Globus pallidus (tissue), 1 donor: ENCODE results near the gene NRP1.

ENCODE experiments used
- DNase-seq: peaks from one replicate; pipeline ENCODE4 v3.0.0-alpha.2; 2015; ENCODE audit warnings: low spot score

The NRP1 gene

DNA sequence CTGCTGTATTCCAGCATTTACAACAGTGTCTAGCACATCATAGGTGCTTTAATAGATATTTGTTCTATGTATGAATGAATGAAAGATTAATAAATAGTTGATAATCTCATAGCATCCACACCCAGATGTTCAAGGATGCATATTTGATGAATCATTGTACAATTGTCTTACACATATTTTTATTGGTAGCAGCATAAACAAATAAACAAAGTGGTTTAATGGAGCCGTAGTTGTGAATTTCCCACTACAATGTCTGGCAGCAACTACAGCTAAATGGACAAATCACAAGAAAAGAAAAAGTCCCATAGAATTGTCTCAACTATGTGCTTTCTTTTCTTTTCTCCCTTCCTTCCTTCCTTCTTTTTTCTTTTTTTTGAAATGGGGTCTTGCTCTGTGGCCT, 150.8 kb downstream of the NRP1 start:
- no peak for DNase-seq

DNA sequence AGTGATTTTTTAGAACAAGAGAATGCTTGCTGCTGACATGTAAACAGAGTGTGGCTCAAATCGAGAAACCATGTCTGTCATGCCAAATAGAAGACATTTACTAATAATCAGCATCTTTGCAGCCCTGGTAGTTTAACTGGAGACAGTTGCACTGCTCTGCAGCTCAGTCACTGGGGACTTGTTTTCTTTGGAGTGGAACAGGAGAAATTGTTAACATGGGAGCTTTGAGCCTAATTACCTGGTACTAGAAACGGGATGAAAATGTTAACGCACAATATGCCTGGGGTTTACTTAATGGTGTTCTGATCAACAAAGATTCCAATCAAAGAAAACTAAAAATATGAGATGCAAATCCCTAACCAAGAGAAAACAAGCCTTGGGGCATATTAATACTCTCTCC, 153.5 kb downstream of the NRP1 start:
- no peak for DNase-seq

DNA sequence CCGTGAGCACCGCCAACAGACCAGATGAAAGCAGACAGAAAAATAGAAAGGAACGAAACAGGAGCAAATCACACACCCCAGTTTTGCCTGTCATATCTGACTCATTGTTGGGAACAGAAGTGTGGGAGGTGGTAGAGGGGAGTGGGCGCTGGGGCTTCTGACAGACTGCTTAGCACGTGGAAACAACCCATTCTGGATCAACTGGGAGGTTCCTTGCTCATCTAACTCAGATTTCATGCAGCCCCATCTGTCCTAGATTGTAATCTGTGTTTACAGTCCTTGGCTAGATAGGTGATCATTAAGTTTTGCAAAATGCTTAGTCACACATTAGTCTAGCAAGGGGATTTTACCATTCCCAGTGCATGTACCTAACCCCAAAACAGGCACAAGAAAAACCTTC, 154.1 kb downstream of the NRP1 start:
- DNase-seq = no peak

DNA sequence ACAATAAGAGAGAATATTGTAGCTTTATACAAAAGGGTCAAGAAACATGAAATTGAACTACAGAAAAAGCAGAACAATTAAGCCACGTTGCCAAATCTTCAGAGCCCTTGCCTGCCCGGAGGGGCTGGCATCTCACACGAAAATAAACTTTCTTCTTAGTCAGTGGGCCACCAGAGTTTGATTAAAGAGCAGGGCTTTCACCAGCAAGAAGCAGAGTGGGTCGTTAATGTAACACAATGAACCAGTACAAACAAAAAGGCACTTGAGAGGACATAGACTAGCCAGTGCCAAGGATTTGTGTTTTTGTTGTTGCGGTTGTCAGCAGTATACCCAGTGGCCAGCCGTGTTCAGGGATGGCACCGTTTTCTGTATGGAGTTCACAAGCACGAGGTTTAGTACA, 155.4 kb downstream of the NRP1 start:
- no peak for DNase-seq

DNA sequence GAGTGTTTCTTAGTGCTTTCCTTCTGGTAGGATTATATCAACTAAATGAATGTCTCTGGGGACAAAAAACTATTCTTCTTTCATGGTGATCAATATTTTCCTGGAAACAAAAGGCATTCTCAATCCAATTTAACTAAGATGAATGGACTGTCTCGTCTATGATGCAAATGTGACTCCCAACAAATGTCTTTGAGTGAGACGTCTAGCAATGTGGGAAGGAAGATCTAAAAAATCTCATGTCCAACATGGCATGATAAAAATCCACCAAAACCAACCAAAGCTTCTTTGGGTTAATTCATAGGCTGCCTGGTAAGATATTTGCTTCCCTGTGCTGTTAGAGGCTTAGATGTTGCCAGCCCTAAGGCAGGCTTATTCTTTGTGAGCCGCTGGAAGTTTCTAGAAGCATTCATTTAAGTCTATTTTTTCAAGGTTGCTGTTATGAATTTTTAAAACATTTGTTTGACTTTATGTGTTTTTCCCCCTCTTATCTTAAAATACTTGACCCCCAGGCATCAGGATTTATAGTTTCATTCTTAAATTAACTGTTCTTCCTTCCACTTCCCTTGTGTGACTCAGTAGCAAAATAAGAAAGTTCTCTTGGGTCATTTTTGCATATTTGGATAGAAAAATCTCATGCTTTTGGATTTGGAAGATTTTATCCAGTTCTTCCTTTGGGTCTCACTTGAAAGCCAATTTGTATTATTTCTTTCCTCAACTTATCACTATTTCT, 156.3 kb downstream of the NRP1 start:
- no peak for DNase-seq

DNA sequence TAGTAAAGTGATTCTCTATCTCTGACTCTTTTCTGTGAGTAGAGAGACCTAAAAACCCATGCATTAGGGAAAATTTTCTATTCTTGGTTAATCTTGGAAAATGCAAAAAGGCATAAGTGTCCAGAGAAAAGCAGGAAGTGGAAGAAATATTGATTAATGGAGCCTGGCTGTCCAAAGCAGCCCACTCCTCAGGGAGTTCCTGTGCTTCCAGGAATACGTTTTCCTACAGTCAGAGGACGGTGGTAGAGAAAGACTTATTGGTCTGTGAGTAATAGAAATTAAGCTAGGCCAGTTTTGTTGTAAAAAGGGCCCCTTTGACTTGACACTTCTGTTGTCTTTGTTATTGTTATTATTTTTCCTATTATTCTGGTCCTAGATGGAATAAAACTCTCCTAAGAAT, 157.8 kb downstream of the NRP1 start:
- DNase-seq = no peak

DNA sequence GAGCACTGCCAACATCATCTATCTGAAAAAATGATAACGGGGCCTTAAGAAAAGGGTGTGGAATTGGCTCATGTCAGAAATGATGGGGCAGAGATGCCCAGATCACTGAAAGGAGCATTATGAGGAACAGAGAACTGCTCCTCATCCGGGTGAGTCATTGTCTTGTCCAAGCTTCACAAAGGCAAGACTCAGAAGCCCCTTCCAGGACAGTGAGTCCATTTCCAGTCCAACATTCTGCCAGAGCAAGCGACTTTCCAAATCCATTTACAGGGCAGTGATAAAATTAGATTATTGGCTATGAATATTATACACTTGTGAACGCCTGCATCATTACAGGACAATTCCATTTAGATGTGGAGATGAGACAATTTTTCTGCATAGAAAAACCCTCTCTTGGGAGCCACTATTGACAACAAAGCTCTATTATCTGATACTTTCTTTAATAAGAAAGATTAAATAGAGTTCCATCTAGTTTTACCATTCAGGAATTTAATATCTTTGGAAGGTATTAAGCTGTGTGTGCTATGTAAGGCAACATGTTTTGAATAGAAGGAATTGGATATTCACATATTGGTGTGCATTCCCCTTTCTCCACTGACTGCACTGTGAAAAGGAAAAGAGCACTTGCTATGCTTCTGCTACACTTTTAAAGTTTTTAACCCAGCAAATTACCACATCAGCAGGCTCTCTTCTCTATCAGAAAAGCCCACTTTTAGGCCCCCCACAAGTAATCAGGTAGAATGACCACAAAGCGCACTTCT, 159.6 kb downstream of the NRP1 start:
- DNase-seq = no peak

DNA sequence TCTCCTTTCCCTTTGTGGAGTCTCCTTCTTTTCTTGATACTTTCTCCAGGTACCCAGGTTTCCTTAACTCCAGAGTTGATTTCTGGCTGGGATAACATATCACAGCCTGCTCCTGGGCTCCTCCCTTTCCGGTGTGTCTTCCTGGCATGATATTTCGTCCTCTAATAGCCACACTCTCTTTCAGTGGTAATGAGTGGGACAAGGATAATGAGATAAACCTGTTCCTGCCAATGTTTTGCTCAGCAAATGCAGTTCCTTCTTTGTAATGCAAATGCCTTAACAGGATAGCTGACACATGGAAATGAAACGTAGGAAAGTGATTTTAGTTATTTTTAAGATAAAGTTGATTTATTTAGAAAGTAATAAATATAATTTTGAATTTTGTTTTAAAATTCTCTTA, 168.6 kb downstream of the NRP1 start:
- no peak for DNase-seq

DNA sequence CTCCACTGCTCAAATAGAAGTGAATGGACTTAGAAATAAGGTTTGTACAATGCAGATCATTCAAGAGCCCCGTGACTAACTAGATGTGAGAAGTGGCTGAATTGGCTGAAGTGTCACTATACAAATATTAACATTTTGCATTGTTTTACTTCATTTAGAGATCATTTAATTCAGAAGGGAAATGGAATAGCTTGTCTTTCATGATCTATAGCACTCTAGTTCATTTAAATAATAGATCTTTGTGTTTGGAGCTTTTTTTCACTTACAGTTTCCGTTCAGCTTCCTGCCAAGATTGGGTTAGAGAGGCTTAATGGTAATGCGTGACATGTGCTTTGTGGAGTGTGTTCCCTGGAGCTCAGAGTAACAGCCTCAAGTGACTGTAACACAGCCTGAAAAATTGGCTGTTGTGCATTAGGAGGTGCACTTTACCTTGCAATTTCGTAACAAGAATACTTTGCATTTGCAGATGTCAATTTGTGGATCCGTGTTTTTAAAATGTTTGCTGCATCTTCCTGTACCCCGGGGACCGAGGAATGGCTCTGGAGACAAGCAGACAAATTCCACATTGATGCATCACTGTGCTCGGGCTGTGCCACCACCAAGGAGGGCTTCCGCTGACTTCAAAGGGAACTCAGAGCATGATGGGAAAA, 170.3 kb downstream of the NRP1 start:
- no peak for DNase-seq

DNA sequence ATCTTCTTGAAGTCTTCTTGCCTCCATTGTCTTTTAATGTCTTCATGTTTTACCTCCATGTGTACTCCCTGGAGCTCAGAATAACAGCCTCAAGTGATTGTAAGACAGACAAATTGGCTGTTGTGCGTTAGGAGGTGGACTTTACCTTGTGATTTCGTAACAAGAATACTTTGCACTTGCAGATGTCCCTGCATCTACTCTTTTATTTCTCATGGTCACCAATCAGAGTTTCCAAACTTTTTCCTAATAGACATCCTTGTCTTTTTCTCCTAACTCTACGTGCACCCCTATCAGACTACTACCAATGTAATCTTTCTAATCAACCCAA, 172.3 kb downstream of the NRP1 start:
- DNase-seq = no peak

DNA sequence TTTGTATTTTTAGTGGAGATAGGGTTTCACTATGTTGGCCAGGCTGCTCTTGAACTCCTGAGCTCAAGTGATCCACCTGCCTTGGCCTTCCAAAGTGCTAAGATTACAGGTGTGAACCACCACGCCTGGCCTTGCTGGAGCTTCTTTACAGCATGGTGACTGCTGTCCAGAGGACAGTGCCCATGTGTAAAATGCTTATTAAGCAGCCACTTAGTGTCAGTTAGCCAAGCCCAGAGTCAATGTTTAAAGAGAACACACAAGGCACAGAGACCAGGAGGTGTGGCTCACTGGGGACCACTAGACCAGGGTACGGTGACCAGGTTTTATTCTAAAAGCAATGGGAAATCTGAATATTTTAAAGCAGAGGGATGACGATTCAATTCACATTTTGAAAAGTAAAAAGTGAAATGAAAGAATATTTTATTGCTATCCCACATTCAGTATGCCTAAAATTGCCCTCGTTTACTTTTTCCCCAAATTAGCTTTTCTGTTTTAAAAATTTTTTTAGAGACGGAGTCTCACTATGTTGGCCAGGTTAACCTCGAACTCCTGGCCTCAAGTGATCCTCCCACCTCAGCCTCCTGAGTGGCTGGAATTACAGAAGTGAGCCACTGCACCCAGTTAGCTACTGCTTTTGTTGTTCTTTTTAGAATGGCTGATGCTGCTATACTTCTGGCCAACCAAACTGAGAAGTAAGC, 172.8 kb downstream of the NRP1 start:
- no peak for DNase-seq

DNA sequence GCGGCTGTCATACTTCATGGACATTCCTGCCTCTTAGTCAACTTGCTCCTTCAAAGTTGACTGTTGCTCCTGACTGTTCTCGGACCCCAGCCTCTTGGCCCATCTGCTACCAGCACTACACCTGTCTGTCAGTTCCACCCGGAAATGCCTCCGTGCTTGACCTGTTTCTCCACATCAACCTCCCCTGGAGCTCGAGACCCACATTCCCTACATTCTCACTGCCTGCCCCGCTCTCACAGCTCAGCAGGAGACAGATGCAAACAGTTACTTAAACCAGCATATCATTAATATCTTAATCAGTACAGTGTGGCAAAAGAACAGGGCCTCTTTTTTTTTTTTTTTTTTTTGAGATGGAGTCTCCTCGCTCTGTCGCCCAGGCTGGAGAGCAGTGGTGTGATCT, 174.3 kb downstream of the NRP1 start:
- DNase-seq = no peak

DNA sequence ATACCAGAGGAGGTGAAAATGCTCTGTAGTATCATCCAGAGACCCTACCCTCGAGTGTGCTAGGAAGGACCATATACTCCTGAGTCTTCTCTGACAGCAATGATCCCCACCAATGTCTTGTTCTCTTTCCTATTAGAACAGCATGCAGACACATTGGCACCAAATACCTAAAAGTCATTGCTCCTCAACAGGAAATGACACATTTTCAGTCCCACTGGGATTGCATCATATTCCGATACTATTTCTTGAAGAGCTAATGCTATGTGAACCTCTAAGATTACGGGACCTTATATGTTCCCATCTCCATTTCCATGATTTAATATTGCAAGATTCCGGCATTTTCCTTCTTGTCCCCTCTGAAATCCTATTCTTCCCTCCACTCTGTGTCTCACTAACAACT, 177.4 kb downstream of the NRP1 start:
- no peak for DNase-seq

DNA sequence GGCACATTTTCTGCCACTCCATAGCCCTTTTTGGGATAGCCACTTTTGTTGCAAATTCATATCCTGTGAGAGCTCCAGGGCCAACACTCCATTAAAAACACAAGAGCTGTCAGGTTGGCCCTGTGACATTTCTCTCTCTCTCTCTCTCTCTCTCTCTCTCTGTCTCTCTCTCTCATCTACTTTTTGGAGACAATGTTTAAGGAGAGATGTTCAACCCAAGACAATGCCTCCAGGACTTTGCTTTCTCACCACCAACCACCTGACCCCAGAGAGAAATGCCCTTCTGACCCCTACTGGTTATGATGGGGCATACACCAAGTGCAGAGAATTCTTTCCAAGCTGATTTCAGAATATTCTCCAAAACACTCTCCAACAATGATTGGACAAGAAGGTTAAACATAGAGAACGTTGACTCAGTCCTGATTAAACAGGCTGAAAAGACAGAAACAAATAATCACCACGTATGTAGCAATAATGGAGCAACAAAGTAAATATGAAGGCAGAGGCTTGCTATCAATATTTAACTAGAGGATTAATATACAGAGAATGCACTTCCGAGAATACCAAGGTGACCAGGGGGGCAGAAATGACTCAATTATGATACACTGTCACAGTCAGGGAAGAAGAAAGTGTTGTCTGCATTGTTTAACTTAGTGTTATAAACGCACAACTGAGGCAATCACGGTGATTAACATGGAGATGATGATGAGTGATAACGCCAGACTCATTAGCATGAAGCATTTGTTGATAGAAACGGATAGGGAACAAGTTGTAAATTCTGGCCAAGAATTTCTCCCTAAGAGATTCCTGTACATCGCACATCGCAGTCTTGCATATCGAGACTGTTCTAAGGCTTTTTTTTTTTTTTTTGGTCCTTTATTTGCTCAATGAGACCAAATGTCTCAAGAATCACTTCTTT, 178.5 kb downstream of the NRP1 start:
- DNase-seq = no peak

DNA sequence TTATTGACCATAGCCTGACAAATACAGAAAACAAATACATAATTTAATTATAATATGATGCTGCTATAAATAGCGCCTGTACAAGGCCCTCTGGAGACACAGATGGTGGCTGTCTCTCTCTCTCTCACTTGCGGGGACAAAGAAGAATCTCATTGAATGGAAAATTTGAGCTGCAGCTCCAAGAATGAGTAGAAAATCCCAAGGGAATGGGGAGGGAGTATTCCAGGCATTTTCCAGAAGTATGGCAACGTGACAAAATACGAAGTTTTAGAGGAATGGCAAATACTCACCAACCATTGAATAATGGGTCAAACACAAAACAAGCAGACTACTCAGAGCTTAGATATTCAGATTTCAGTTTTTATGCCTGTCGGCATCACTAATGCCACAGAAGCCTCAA, 179.9 kb downstream of the NRP1 start:
- no peak for DNase-seq

DNA sequence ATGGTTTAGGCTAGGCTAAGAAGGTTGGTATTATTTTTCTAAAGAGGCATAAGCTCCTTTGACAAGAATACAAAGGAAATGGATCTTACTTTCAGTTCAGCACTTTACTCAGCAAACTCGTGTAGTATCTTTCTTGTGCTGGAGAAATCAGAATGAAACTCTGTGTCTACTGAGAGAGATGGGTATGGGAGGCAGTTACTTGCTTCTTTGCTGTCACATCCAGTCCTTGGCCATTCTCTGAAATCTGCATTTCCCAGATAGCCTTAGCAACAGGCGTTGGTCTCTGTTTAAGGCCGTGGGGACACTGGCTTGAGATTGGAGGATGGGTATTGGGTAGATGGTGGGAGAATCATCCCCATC, 180.5 kb downstream of the NRP1 start:
- DNase-seq = no peak

DNA sequence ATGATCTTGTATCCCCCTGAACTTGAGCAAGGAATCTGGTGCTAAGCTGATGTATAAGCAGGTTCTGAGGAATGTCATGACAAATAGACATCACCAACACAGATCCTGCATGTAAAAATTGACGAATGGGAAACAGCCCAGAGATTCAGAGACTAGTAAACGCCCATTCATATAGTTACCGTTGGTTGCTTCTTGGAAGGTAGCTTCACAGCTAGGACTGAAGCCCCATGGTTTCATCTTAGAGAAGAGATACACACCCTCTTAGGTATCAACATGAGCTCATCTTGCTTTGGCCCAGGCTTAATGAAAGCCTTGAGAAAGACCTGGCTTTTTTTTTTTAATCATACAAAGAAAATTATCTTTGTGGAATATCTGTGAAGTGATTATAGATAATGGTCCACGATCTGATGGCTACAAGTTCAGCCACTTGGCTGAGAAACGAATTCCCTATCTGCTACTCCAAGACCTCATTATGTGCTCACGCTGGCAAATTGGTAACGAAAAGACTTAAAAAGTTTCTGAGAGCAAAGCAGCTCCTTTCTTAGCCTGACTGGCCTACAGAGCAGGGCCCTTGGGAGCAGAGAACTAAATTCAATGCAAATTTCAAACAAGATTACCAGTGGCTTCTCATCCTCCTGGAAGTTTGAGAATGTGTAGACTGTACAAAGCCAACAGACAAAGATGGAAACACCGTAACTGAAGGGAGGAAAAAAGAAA, 181.1 kb downstream of the NRP1 start:
- no peak for DNase-seq

DNA sequence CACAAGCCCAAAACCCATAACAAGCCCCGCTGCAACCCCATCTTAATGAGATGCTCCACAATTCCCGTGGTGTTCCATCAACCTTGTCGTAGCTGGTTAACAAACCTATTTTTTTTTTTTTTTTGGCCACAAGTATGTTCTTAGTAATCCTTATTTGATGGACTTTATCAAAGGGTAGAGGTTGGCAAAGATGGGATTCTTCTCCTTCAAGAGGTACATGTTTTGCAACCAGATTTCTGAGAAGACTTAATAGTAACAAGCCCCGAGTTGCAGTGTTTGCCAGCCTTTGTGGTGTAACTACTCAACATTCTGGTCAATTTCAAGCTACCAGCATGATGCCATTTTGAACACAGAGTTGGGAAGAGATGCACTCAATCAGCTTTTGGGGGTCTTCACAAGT, 181.7 kb downstream of the NRP1 start:
- DNase-seq = no peak

DNA sequence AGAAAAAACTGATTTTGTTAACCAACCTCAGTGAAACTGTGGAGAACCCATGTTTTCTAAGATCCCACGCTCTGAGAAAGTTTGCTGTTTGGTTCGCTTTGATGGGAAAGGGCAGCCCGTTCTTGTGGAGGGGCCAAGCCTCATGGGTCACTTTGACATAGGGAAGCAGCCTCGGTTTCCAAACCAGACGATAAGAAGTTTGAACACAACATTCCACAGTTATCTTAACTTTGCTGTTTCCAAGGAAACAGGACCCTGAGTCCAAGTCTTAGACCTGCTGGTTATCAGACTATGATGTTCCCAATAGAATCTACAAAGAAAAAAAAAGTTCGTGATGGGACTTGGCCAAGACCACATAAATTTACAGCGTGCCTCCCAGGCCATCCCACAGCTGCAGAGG, 182.3 kb downstream of the NRP1 start:
- no peak for DNase-seq

DNA sequence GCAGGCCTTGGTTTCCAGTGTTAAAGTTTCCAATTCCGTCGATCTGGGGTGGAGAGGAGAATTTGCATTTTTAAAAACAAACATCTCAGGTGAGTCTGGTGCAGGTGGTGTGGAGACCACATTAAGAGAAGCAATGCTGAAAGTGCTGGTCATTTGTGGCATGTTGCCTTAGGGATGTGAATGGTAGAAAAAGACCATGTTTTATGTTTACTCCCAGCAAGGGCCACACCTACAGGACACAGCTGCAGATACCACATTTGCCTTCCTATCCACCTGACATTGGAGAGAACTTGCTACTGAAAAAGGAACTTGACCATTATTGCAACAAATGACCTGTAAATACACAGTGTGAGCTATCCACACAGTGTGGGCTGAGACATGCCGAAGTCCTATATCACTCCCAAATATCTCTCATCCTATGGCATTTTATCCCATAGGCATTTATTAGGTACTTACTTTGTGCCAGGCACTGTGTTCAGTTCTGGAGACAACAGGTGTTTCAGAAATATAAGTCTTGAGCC, 183.1 kb downstream of the NRP1 start:
- no peak for DNase-seq

DNA sequence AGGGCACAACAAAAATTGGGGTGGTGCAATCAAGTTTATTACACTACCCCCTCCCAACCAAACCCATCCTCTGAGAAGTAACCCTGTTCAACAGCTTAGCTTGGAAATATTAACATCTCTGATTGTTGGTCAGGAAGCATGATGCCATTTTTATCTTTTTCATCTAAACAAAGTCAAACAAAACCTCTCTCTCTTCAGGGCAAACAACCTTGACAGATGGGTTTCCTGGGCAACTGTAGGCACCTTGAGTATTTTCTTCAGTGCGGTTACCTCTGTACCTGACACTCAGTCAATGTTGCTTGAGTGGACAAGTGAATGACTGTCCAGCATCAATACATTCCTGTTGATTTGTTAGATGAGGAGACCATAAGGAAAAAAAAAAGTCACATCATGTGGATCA, 183.6 kb downstream of the NRP1 start:
- no peak for DNase-seq
